Breast epithelium (tissue), 4 donors: ENCODE measurements around the gene SMO. TPM values are rescaled to one million over a fixed set of nuclear protein-coding genes. Genes with fewer than 3 reads are reported as not detected.

Source experiments
- DNase-seq, 2 donors: peaks; one replicate each; pipeline ENCODE4 v3.0.0-alpha.2; 2019; ENCODE audit warnings: low spot score in 2 of 2
- H3K27ac ChIP-seq, 2 donors: fragments of 200-600 bp; sonication (generic) in 1 of 2; one replicate each; pipeline ENCODE4 v1.5.1; 2016 to 2019; ENCODE audit warnings: mild to moderate bottlenecking in 1 of 2
- H3K27me3 ChIP-seq, 2 donors: fragments of 200-600 bp; sonication (generic) in 1 of 2; one replicate each; pipeline versions ENCODE4 v1.5.1 to v1.6.0; 2017 to 2019; ENCODE audit warnings: control low read depth in 1 of 2, mild to moderate bottlenecking in 1 of 2
- H3K36me3 ChIP-seq: fragments of 200-600 bp; one replicate; pipeline ENCODE4 v1.5.1; 2019
- H3K4me1 ChIP-seq, 2 donors: fragments of 200-600 bp; sonication (generic); one replicate each; pipeline ENCODE4 v1.5.1; 2016 to 2019; ENCODE audit warnings: control low read depth in 1 of 2
- H3K4me3 ChIP-seq, 3 donors: fragments of 200-600 bp; sonication (generic); 1 replicate in 2 of 3; 2 replicates in 1 of 3; pipeline ENCODE4 v1.5.1; 2016 to 2019; ENCODE audit warnings: mild to moderate bottlenecking in 3 of 3, moderate library complexity in 2 of 3
- H3K9me3 ChIP-seq, 2 donors: fragments of 200-600 bp; sonication (generic) in 1 of 2; one replicate each; pipeline ENCODE4 v1.5.1; 2016 to 2019; ENCODE audit warnings: control low read depth in 1 of 2
- CTCF ChIP-seq, 3 donors: fragments of 450-650 bp; IDR thresholded peaks; one replicate each; pipeline ENCODE4 v1.5.1; 2016 to 2017; ENCODE audit warnings: antibody characterized with exemption in 3 of 3, mild to moderate bottlenecking in 3 of 3, moderate library complexity in 3 of 3
- POLR2A ChIP-seq: fragments of 450-650 bp; IDR thresholded peaks from one replicate; pipeline ENCODE4 v1.6.1; 2016; ENCODE audit warnings: antibody characterized with exemption, mild to moderate bottlenecking, moderate library complexity
- POLR2AphosphoS5 ChIP-seq, 3 donors: sonication (generic); formaldehyde crosslinking; IDR thresholded peaks; one replicate each; pipeline ENCODE4 v1.6.1; 2017; ENCODE audit warnings: antibody characterized with exemption in 3 of 3
- intact Hi-C: fragments of 100-400 bp; cut with DNase I; formaldehyde crosslinking; loops from one replicate; pipeline ENCODE4 v1.15.1; 2023; ENCODE audit warnings: low total_unique reads
- total RNA-seq, 3 donors: library from RNA; depleted of rRNA; stranded (reverse); fragments of >200 nt; gene quantifications; one replicate each; pipeline ENCODE4 v1.1.0, GENCODE V29; 2016

SMO gene
- total RNA-seq, 3 donors from 2014 or later: 6.2 to 11.8 (median 10.2) TPM

DNA sequence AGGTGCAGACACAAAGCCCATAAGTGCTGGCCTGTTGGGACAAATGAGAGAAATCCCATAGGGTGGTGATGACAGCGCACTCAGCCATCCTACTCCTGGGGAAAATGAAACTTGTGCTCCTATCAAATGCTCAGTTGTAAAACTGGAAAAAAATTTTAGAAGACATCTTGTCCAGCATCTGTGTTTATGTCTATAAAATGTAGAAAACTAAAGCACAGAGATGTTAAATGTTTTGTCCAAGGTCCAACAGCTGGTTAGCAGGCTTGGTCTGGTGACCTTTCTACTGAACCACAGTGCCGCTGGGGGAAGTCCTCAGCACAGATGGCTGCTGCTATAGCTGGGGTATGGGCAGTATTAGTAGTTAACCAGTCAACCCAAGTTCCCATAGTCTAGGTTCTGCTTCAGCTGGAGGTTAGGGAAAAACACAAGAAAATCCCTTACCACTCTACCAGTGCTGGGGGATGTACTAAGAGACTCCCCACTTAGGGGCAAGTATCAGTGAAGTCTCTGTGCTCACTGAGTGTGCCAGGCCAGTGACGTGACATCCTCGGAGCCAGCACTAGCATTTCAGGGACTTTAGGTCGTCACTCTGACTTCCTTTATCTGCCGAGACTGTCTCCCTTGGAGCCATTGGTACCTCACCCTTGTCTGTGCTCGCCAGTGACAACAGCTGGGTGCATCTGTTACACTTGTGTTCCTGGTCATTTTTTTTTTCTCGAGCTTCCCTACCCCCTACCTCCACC is 42.0 kb upstream of the SMO start:
- Histone ChIP-seq H3K27me3 (no peaks in the 10 kb centered on the region), H3K36me3 (no peaks in the 10 kb centered on the region), H3K27ac (no peak overlapping the region)

GRCh38 chr7:129147731-129148130 is 40.7 kb upstream of the SMO start:
- H3K9me3 ChIP-seq: no peaks in the 10 kb centered on the region
- no peak for TF ChIP-seq POLR2AphosphoS5 (IDR thresholded peaks at IDR 0.05)
- DNase-seq: no peak
- no peaks in the 10 kb centered on the region for H3K4me1 ChIP-seq
- intact Hi-C loops: no loop called here
- H3K36me3 ChIP-seq: no peaks in the 10 kb centered on the region
- H3K27ac ChIP-seq: no peak overlapping the region
- H3K4me3 ChIP-seq: no peak overlapping the region
- no peaks in the 10 kb centered on the region for H3K27me3 ChIP-seq

More for the DNA sequence above, 42.0 kb upstream of the SMO start:
- Histone ChIP-seq H3K4me1 (no peaks in the 10 kb centered on the region), H3K4me3 (no peak overlapping the region), H3K9me3 (no peaks in the 10 kb centered on the region)
- no peak for DNase-seq
- TF ChIP-seq POLR2A (no peak), CTCF (IDR thresholded peaks at IDR 0.05) (no peak), POLR2AphosphoS5 (IDR thresholded peaks at IDR 0.05) (no peak)
- intact Hi-C loops: no loop called here

GRCh38 chr7:129149511-129149910 is 38.9 kb upstream of the SMO start:
- Histone ChIP-seq H3K4me1 (no peaks in the 10 kb centered on the region), H3K4me3 (no peak overlapping the region), H3K9me3 (no peaks in the 10 kb centered on the region), H3K27me3 (no peaks in the 10 kb centered on the region), H3K36me3 (no peaks in the 10 kb centered on the region), H3K27ac (no peak overlapping the region)
- TF ChIP-seq POLR2A (no peak), POLR2AphosphoS5 (IDR thresholded peaks at IDR 0.05) (no peak), CTCF (IDR thresholded peaks at IDR 0.05) (no peak)
- intact Hi-C loops: no loop called here
- DNase-seq: no peak

DNA sequence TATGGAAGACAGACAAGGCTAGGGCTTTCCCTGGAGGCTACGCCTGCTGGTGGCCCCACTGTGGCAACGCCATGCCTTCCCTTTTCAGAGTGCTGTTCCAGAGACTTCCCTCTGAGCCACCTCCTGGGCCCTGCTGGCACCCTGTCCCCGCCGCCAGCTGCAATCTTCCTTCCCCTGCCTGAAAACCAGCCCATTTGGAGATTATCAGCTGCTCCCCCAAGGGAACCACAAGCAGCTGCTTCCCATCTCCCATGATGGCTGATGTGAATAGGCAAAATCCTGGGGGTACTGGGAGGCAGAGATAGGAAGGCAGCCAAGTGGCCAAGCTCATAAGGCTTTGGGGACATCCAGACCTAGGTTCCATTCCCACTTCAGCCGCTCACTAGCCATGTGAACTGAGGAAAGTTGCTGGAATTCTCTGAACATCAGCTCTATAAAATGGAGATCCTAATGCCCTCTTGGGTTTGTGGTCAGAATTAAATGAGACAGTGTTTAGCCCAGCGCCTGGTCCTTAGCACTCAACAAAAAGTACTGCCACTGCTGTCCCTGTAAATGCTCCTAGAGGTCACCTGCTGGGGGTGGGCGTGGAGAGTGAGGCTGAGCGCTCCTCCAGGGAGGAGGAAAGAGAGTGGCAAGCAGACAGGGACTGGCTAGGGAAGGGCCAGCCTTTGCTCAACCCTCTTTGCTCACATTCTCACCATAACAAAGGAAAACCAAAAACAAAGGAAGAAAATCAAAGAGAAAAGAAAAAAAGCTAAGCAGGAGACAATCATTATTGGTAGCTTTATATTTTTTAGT is 38.0 kb upstream of the SMO start:
- TF ChIP-seq POLR2A (no peak), POLR2AphosphoS5 (IDR thresholded peaks at IDR 0.05) (no peak), CTCF (IDR thresholded peaks at IDR 0.05) (no peak)
- Histone ChIP-seq H3K4me1 (no peaks in the 10 kb centered on the region), H3K27ac (no peak overlapping the region), H3K4me3 (no peak overlapping the region), H3K36me3 (no peaks in the 10 kb centered on the region), H3K27me3 (no peaks in the 10 kb centered on the region), H3K9me3 (no peaks in the 10 kb centered on the region)
- no peak for DNase-seq
- intact Hi-C loops: no loop called here

GRCh38 chr7:129157651-129158050 is 30.8 kb upstream of the SMO start:
- Histone ChIP-seq H3K27me3 (no peaks in the 10 kb centered on the region), H3K4me1 (no peaks in the 10 kb centered on the region)
- intact Hi-C loops: no loop called here

More at GRCh38 chr7:129157651-129158050, 30.8 kb upstream of the SMO start:
- Histone ChIP-seq H3K27ac (no peak overlapping the region), H3K36me3 (no peaks in the 10 kb centered on the region), H3K9me3 (no peaks in the 10 kb centered on the region), H3K4me3 (no peak overlapping the region)
- no peak for DNase-seq
- TF ChIP-seq POLR2AphosphoS5 (IDR thresholded peaks at IDR 0.05): no peak
- no peak for TF ChIP-seq CTCF (IDR thresholded peaks at IDR 0.05)
- TF ChIP-seq POLR2A: no peak
